ENCODE measurements around the gene GM2A.
"Not testable (repeated sequence)": the region's sequence is repeated elsewhere in the genome, so short reads cannot be mapped to it uniquely, and the experiment has no call there.

The GM2A gene

GRCh38 chr5:151298063-151298855, 45.3 kb downstream of the GM2A start:
- no peak for TF ChIP-seq POLR2A (IDR thresholded peaks at IDR 0.05; ENCODE audit: low read depth, low read length)
- DNase-seq (ENCODE audit: insufficient read length, low spot score) (peak; percentile 51), FAIRE-seq (no peak)

GRCh38 chr5:151303666-151304065, 50.7 kb downstream of the GM2A start, which contains the start of gene SLC36A3:
TSS of gene SLC36A3 (minus strand) at chr5:151303766. CDS start at chr5:151303354, 412 bp downstream.
- TF ChIP-seq POLR2A (IDR thresholded peaks at IDR 0.05; ENCODE audit: low read depth, low read length): no peak
- FAIRE-seq: no peak
- no peak for DNase-seq (ENCODE audit: insufficient read length, low spot score)

- FAIRE-seq; DNase-seq (ENCODE audit: insufficient read length, low spot score): not testable (repeated sequence)
Observed at GRCh38 chr5:151309266-151309665, 56.3 kb downstream of the GM2A start.

- not testable (repeated sequence) for DNase-seq (ENCODE audit: insufficient read length, low spot score); FAIRE-seq
Observed at GRCh38 chr5:151309821-151310220, 56.8 kb downstream of the GM2A start.

GRCh38 chr5:151310932-151311331, 57.9 kb downstream of the GM2A start:
- DNase-seq (ENCODE audit: insufficient read length, low spot score) (no peak), FAIRE-seq (no peak)

GRCh38 chr5:151312756-151313324, 59.9 kb downstream of the GM2A start:
- TF ChIP-seq POLR2A (IDR thresholded peaks at IDR 0.05; ENCODE audit: low read depth, low read length): no peak
- FAIRE-seq (no peak), DNase-seq (ENCODE audit: insufficient read length, low spot score) (no peak)

More at GRCh38 chr5:151310932-151311331, 57.9 kb downstream of the GM2A start:
- no peak for TF ChIP-seq POLR2A (IDR thresholded peaks at IDR 0.05; ENCODE audit: low read depth, low read length)

- no peak for TF ChIP-seq POLR2A (IDR thresholded peaks at IDR 0.05; ENCODE audit: low read depth, low read length)
- FAIRE-seq (no peak), DNase-seq (ENCODE audit: insufficient read length, low spot score) (no peak)
Observed at GRCh38 chr5:151313357-151313756, 60.4 kb downstream of the GM2A start.

GRCh38 chr5:151315998-151316597, 63.1 kb downstream of the GM2A start:
- DNase-seq (ENCODE audit: insufficient read length, low spot score): peak; percentile 70
- peak; percentile 50 for FAIRE-seq
- TF ChIP-seq POLR2A (IDR thresholded peaks at IDR 0.05; ENCODE audit: low read depth, low read length): no peak

GRCh38 chr5:151317871-151318270, 64.9 kb downstream of the GM2A start:
- no peak for FAIRE-seq
- no peak for TF ChIP-seq POLR2A (IDR thresholded peaks at IDR 0.05; ENCODE audit: low read depth, low read length)

GRCh38 chr5:151318850-151319732, 66.1 kb downstream of the GM2A start:
- FAIRE-seq (peak; percentile 52), DNase-seq (ENCODE audit: insufficient read length, low spot score) (peak; percentile 27)
- no peak for TF ChIP-seq POLR2A (IDR thresholded peaks at IDR 0.05; ENCODE audit: low read depth, low read length)

More at GRCh38 chr5:151317871-151318270, 64.9 kb downstream of the GM2A start:
- DNase-seq (ENCODE audit: insufficient read length, low spot score): no peak
